ENCODE data around the gene IFI27L1.
A peak's percentile ranks its signal among the peaks of the same experiment; 100 is the strongest.

The IFI27L1 gene, protein sequence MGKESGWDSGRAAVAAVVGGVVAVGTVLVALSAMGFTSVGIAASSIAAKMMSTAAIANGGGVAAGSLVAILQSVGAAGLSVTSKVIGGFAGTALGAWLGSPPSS

GRCh38 chr14:94080621-94081385 is at the start of gene IFI27L1, which contains the start of gene DDX24:
Gene IFI27L1, plus strand, starts transcription at chr14:94081310. Its CDS starts 15,628 bp downstream, at chr14:94096938.
Gene DDX24, minus strand, starts transcription at chr14:94081202. Its CDS starts 1,460 bp downstream, at chr14:94079742.
- peak; percentile 88 to 94 for DNase-seq (ENCODE audit: low read depth in 2 of 2)

DNA sequence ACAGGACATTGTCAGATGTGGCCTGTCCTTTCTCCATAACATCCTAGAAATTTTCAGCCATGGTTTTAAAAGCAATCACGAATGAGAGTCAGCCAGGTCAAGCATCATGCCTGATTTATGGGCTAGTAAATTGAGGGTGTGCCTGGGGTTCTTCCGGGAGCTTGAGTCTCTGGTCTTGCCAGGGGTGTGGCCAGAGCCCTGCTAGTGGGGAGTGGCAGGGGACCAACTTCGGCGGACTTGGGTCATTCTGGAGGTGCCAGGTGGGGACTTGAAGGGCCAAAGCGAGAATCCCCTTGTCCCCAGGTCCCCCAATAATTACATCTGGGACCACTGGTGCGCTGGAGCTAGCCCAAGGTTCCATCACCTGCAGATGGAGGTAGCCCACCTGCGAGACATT is 49.2 kb upstream of the IFI27L1 start:
- no peak for DNase-seq (ENCODE audit: low read depth in 2 of 2)

DNA sequence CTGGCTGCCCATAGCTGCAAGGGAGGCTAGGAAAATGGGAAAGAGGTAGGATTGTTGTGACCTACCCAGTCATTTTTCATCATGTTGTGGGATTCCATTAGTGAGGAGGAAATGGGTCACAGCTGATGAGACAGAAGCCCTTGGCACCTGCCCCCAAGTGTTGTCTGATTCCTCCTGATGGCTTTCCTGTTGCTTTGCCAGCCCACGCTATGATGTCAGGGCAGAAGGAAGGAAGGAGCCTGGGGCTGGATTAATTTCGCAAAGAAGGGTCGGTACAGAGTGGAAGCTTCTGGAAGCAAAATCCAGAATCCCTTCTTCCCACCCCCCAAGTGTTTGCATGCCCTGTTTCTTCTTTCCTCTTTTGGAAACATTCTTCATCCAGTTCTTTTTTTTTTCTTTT is 46.2 kb upstream of the IFI27L1 start:
- no peak for DNase-seq (ENCODE audit: low read depth in 2 of 2)

DNA sequence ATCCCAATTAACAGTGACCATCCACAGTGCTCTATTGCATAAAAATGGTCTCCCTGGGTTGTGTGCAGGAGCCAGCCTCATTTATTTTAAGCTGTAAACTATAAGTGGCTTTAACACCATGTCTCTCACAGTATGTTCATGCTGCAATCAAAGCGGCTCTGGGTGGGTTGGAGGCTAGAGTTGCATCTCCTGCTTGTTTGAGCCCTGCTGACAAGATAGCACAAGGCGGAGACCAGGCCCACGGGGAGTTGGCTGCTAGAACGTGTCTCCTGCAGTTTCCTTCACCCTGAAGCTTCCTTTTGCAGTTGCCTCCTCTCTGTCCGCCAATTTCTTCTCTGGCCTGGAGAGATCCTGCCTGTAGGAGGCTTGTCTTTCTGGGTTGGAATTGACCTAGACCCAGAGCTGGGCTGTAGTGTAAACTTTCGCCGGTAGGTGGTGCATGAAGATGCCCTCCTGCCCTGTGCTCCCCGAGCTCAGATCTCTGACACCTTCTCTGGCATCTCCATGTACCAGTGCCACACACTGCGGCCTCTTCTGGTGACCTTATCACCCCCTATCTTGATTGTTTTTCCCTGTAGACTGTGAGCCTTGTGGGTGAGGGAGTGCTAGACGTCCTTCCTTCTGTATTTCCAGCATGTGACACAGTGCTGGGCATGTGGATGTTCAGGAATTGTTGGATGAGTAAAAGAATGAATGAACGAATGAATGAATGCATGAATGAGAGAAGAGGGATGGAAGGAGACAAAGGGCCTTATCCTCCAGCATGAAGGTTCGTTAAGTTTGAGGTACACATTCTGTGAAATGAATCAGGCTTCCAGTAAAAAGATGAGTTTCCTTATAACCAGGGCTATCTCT is 44.6 kb upstream of the IFI27L1 start:
- peak; percentile 41 to 48 for DNase-seq (ENCODE audit: low read depth in 2 of 2)

- no peak for DNase-seq (ENCODE audit: low read depth in 2 of 2)
These were observed 43.2 kb upstream of the IFI27L1 start for GRCh38 chr14:94037954-94038353.

DNA sequence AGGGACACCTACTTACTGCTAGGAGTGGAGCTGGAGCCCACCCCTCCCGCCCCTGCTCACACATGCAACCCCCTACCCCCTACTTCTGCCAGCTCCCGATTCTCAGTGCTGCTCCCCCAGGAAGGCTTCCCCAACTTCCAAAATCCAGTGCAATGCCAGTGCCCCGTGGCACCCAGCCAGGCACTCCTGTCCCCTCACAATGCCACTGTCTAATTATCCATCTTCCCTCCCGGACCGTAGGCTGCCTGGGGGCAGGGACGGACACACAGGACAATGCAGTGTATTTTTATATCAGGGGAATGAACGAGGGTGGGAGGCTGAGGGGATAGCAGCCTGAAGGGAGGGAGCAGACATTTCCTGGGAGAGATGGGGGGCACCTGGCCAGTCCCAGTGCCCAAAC is 42.6 kb upstream of the IFI27L1 start:
- DNase-seq (ENCODE audit: low read depth in 2 of 2), result no peak

- no peak for DNase-seq (ENCODE audit: low read depth in 2 of 2)
These were observed 42.0 kb upstream of the IFI27L1 start for GRCh38 chr14:94038921-94039629.

- DNase-seq (ENCODE audit: low read depth in 2 of 2), result no peak
These were observed 40.9 kb upstream of the IFI27L1 start for GRCh38 chr14:94040247-94040646.

GRCh38 chr14:94040796-94041195 is 40.3 kb upstream of the IFI27L1 start:
- no peak for DNase-seq (ENCODE audit: low read depth in 2 of 2)

- no peak for DNase-seq (ENCODE audit: low read depth in 2 of 2)
These were observed 39.4 kb upstream of the IFI27L1 start for GRCh38 chr14:94041551-94042346.

- no peak for DNase-seq (ENCODE audit: low read depth in 2 of 2)
These were observed 38.5 kb upstream of the IFI27L1 start for GRCh38 chr14:94042433-94043091.

DNA sequence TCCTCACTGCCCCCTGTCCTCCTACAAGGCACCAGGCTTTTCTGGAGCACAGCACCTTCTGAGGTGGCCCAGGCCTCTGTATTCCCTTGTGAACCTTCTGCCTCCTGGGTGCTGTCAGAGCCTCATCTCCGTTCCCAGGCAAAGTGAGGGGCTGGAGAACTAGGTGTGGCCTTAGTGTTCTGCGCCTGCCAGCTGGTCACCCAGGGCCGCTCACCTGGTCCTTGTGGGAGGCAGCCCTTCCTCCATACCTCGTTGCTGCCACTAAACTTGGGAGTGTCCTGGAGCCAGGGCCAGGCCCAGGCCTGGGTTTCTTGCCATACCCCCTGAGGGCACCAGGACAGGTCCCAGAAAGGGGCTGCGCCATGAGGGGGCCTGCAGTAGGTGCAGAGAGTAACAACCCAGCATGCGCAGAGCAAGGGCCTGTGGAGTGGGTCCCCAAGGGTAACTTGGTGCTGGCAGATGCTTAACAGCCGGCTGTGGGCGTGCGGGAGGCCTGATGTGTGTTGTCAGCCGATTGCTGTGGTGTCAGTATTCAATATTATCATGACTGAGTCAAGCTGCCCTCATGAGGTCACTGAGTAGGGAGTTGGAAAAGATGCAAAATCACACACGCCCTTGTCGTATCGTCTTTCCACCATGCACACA is 37.9 kb upstream of the IFI27L1 start:
- no peak for DNase-seq (ENCODE audit: low read depth in 2 of 2)

DNA sequence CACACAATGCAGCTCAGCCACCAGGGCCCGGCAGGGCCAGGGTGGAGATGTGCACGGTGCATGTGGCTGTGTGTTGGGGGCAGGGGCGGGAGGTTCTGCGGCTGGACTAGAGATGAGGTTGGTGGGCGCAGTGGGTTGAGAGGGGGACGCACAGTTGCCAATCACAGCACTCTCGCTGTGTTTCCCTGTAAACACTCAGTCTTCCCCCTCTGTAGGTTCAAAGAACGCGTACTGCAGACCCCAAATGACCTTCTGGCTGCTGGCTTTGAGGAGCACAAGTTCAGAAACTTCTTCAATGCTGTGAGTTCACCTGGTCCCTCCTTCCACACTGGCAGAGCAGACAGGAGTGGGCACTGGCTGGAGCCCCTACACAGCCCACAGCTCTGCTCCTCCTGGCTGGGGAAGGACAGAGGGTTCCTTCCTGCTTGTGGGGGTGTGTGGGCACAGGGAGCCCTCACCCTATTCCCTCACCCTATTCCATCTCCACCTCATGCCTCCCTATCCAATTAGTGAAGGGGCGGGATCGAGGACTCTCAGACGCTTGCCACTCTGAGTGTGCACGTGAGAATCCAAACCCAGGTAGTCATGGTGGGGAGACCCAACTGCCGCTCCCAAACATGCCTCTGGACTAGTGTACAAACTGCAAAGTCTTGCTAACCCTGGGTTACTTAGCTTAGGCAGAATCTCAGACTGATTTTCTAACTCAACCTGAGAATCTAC is 37.2 kb upstream of the IFI27L1 start:
- no peak for DNase-seq (ENCODE audit: low read depth in 2 of 2)

- no peak for DNase-seq (ENCODE audit: low read depth in 2 of 2)
These were observed 36.5 kb upstream of the IFI27L1 start for GRCh38 chr14:94044476-94045091.

GRCh38 chr14:94045101-94045500 is 36.0 kb upstream of the IFI27L1 start:
- no peak for DNase-seq (ENCODE audit: low read depth in 2 of 2)

GRCh38 chr14:94045563-94046345 is 35.4 kb upstream of the IFI27L1 start:
- no peak for DNase-seq (ENCODE audit: low read depth in 2 of 2)

GRCh38 chr14:94046696-94047250 is 34.3 kb upstream of the IFI27L1 start:
- DNase-seq (ENCODE audit: low read depth in 2 of 2), result no peak

DNA sequence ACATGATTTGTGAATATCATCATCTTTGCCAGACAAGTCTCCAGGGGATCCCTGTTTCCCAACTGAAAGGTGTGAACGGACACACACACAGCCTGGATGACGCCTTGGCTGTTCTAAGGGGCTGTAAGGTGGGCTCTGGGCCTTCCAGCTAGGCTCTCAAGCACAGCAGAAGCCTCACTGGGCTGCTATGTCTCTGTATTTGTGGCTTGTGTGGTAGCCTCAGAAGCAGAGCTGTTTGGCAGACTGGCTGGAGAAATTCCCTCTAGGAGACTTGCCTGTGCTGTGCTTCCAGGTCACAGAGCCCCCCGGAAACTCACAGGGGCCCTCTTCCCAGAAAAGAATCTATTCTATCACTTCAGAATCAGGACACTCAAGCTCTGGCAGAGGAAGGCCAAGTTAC is 33.5 kb upstream of the IFI27L1 start:
- no peak for DNase-seq (ENCODE audit: low read depth in 2 of 2)
